CD4-positive, alpha-beta T cell treated with Interferon gamma for 1 hour (primary cell): ENCODE results near the gene DUSP22.
"Not testable (repeated sequence)": the region's sequence is repeated elsewhere in the genome, so short reads cannot be mapped to it uniquely, and the experiment has no call there.

ENCODE experiments used
- DNase-seq: peaks from one replicate; pipeline ENCODE4 v3.0.0-alpha.2; 2020

The DUSP22 gene

GRCh38 chr6:366389-367297 is 74.4 kb downstream of the DUSP22 start:
- DNase-seq = no peak

GRCh38 chr6:367298-367794 is 75.1 kb downstream of the DUSP22 start:
- DNase-seq = no peak

GRCh38 chr6:367891-368630 is 75.8 kb downstream of the DUSP22 start:
- DNase-seq = no peak

GRCh38 chr6:369559-370431 is 77.5 kb downstream of the DUSP22 start:
- no peak for DNase-seq

GRCh38 chr6:370555-370954 is 78.3 kb downstream of the DUSP22 start:
- no peak for DNase-seq

GRCh38 chr6:371851-372250 is 79.6 kb downstream of the DUSP22 start:
- DNase-seq = not testable (repeated sequence)

- no peak for DNase-seq
These were observed 80.1 kb downstream of the DUSP22 start for GRCh38 chr6:372336-372911.

- no peak for DNase-seq
These were observed 80.7 kb downstream of the DUSP22 start for GRCh38 chr6:373031-373430.

GRCh38 chr6:373773-374724 is 81.8 kb downstream of the DUSP22 start:
- no peak for DNase-seq

- no peak for DNase-seq
These were observed 82.7 kb downstream of the DUSP22 start for GRCh38 chr6:374956-375355.

GRCh38 chr6:376827-377640 is 84.7 kb downstream of the DUSP22 start:
- DNase-seq = no peak

GRCh38 chr6:377641-378020 is 85.3 kb downstream of the DUSP22 start:
- not testable (repeated sequence) for DNase-seq

GRCh38 chr6:378090-378957 is 86.0 kb downstream of the DUSP22 start:
- no peak for DNase-seq

- no peak for DNase-seq
These were observed 86.7 kb downstream of the DUSP22 start for GRCh38 chr6:378958-379409.

- DNase-seq = no peak
These were observed 87.3 kb downstream of the DUSP22 start for GRCh38 chr6:379410-380181.

- DNase-seq = no peak
These were observed 88.2 kb downstream of the DUSP22 start for GRCh38 chr6:380234-381218.
